PFSK-1 (cell line): ENCODE results near the gene THY1.

Experiments used
- FOXP2 ChIP-seq: optimal IDR thresholded peaks from 2 replicates; pipeline ENCODE3; 2011; ENCODE audit warnings: borderline replicate concordance, control low read depth, inconsistent platforms; ENCODE audit not compliant: insufficient read depth; ENCODE audit errors: extremely low read length, extremely low read depth
- POLR2AphosphoS5 ChIP-seq: IDR thresholded peaks from 2 replicates; pipeline ENCODE4 v1.6.1; 2012; ENCODE audit warnings: low read depth, mild to moderate bottlenecking, control low read depth, low read length, moderate library complexity
- REST ChIP-seq, 2 experiments: IDR thresholded peaks; 2 replicates each; pipeline versions ENCODE4 v1.6.1 to v1.8.0; 2011 to 2012; ENCODE audit warnings: low read depth in 2 of 2, low read length in 2 of 2, control low read depth in 1 of 2, inconsistent platforms in 1 of 2, mild to moderate bottlenecking in 1 of 2, moderate library complexity in 1 of 2; ENCODE audit not compliant: insufficient read depth in 1 of 2
- SIN3A ChIP-seq: IDR thresholded peaks from 2 replicates; pipeline ENCODE4 v1.6.1; 2012; ENCODE audit warnings: mild to moderate bottlenecking, low read length, moderate library complexity, borderline replicate concordance; ENCODE audit not compliant: insufficient read depth
- TAF1 ChIP-seq: IDR thresholded peaks from 2 replicates; pipeline ENCODE4 v1.6.1; 2012; ENCODE audit warnings: low read length, control low read depth, borderline replicate concordance; ENCODE audit not compliant: insufficient read depth

The THY1 gene

GRCh38 chr11:119426142-119426541 is 3.2 kb upstream of the THY1 start:
- no peak for TF ChIP-seq TAF1
- TF ChIP-seq SIN3A, result no peak
- TF ChIP-seq POLR2AphosphoS5, result no peak
- TF ChIP-seq FOXP2, result no peak
- no peak for TF ChIP-seq REST (IDR thresholded peaks at IDR 0.05; ENCODE audit: insufficient read depth in 1 of 2, low read depth in 2 of 2, low read length in 2 of 2)

- TF ChIP-seq FOXP2 (no peak), TAF1 (no peak), REST (IDR thresholded peaks at IDR 0.05; ENCODE audit: insufficient read depth in 1 of 2, low read depth in 2 of 2, low read length in 2 of 2) (no peak), SIN3A (no peak)
Measured at GRCh38 chr11:119424775-119425174, 1.8 kb upstream of the THY1 start.

- TF ChIP-seq FOXP2 (no peak), POLR2AphosphoS5 (no peak), REST (IDR thresholded peaks at IDR 0.05; ENCODE audit: insufficient read depth in 1 of 2, low read depth in 2 of 2, low read length in 2 of 2) (no peak), TAF1 (no peak), SIN3A (no peak)
Measured at GRCh38 chr11:119424276-119424675, 1.3 kb upstream of the THY1 start.

- TF ChIP-seq REST (IDR thresholded peaks at IDR 0.05; ENCODE audit: insufficient read depth in 1 of 2, low read depth in 2 of 2, low read length in 2 of 2) (no peak), TAF1 (no peak), SIN3A (no peak), FOXP2 (no peak), POLR2AphosphoS5 (no peak)
Measured at GRCh38 chr11:119423509-119424254, 710 bp upstream of the THY1 start.
